Psoas muscle (tissue), 8 donors: ENCODE measurements around the gene SAMD11. TPM values are rescaled to one million over a fixed set of nuclear protein-coding genes. Genes with fewer than 3 reads are reported as not detected.

Experiments
- ATAC-seq, 4 donors: fragments of 200-7000 bp; cut with Tn5 transposase; one replicate each; pipeline ENCODE4 v1.9.1; 2020; ENCODE audit warnings: moderate library complexity in 3 of 4, mild to moderate bottlenecking in 2 of 4
- DNase-seq, 2 donors: peaks; one replicate each; pipeline ENCODE4 v3.0.0-alpha.2; 2020
- H3K27ac ChIP-seq: fragments of 200-600 bp; one replicate; pipeline ENCODE4 v1.8.0; 2022
- H3K27me3 ChIP-seq, 3 donors: fragments of 200-600 bp in 1 of 3; one replicate each; pipeline versions ENCODE4 v1.6.1 to v1.8.0; 2013 to 2022; ENCODE audit warnings: low read length in 2 of 3, mild to moderate bottlenecking in 2 of 3, moderate library complexity in 1 of 3; ENCODE audit not compliant: insufficient read depth in 3 of 3
- H3K36me3 ChIP-seq, 2 donors: fragments of 200-600 bp in 1 of 2; one replicate each; pipeline versions ENCODE4 v1.6.1 to v1.8.0; 2013 to 2022; ENCODE audit warnings: low read depth in 1 of 2, mild to moderate bottlenecking in 1 of 2, moderate library complexity in 1 of 2; ENCODE audit not compliant: insufficient read depth in 1 of 2
- H3K4me1 ChIP-seq: fragments of 200-600 bp; one replicate; pipeline ENCODE4 v1.8.0; 2022
- H3K4me3 ChIP-seq: fragments of 200-600 bp; one replicate; pipeline ENCODE4 v1.8.0; 2022; ENCODE audit warnings: mild to moderate bottlenecking
- H3K9me3 ChIP-seq: fragments of 200-600 bp; one replicate; pipeline ENCODE4 v1.8.0; 2022
- CTCF ChIP-seq: fragments of 200-600 bp; IDR thresholded peaks from one replicate; pipeline ENCODE4 v1.8.0; 2022; ENCODE audit warnings: antibody characterized with exemption
- WGBS, 3 donors: extraction: QIAGEN DNeasy Blood & Tissue Kit; methylation state at CpG; one replicate each; pipeline versions ENCODE4 v1.1.6 to v1.1.7; 2013; 5-methylcytosine and 5-hydroxymethylcytosine counted together
- intact Hi-C, 2 donors: fragments of 100-400 bp; cut with DNase I; formaldehyde crosslinking; loops; one replicate each; pipeline versions ENCODE4 v1.11.0 to v1.14.2; 2022
- polyA plus RNA-seq, 3 donors: library from polyadenylated mRNA; stranded (reverse); fragments of 200-250 nt; gene quantifications; one replicate each; pipeline ENCODE4 v1.2.3, GENCODE V29; 2013
- total RNA-seq, 4 donors: library from RNA; stranded (reverse); fragmentation: NEBNext Ultra II Directional in 2 of 4; extraction: Animal tissue kit (Norgen Biotek cat#: 25700) in 2 of 4; gene quantifications; one replicate each; pipeline versions ENCODE4 v1.2.1 to v1.2.4, GENCODE V29; 2021 to 2023
- donor health status: healthy with polysubstance abuse.
- donor health status: DM: no; HTN: no; CAD: no; lungs with moderate emphysema.
- donor health status: Bipolar disorder and iron deficiency.
- donor health status: healthy.
- donor health status: DM: yes; HTN: yes; CAD: no.
- donor health status: DM: no; HTN: no; CAD: no.
- donor health status: DM: no; HTN: no; CAD: no.
- donor health status: DM: yes; HTN: yes; CAD: no.

Gene SAMD11
- total and polyA plus RNA-seq, 7 donors, result 0.28 to 6.9 (median 1.0) TPM; not detected in 1

GRCh38 chr1:921011-921837, 2.5 kb upstream of the SAMD11 start:
- Histone ChIP-seq H3K27me3 (peaks cover 0 to 69% (median 18%) of the 10 kb centered on the region in 3 donors), H3K36me3 (no peaks in the 10 kb centered on the region), H3K4me1 (peaks cover 23% of the 10 kb centered on the region), H3K27ac (no peak overlapping the region), H3K4me3 (no peak overlapping the region), H3K9me3 (no peaks in the 10 kb centered on the region)
- intact Hi-C loops, result no loop called here
- WGBS, 3 donors, result 22 to 28% (median 25%) methylated on average over 36 to 38 of the region's 38 CpGs
- TF ChIP-seq CTCF, result peak; percentile 42
- ATAC-seq (peak; percentile 71 to 90 (median 81)), DNase-seq (peak; percentile 74 to 85)

GRCh38 chr1:923991-924655, 400 bp downstream of the SAMD11 start:
- no peak for ATAC-seq
- WGBS, 3 donors, result 0 to 1% (median 0%) methylated on average over 45 to 98 of the region's 98 CpGs
- no peak for TF ChIP-seq CTCF
- no peaks in the 10 kb centered on the region for H3K36me3 ChIP-seq
- no peak overlapping the region for H3K27ac ChIP-seq
- no peak for DNase-seq
- H3K4me1 ChIP-seq, result peaks cover 23% of the 10 kb centered on the region
- intact Hi-C loops, result no loop called here
- H3K4me3 ChIP-seq, result peak overlapping the region; percentile 61
- peaks cover 0 to 70% (median 30%) of the 10 kb centered on the region in 3 donors for H3K27me3 ChIP-seq
- no peaks in the 10 kb centered on the region for H3K9me3 ChIP-seq

GRCh38 chr1:924656-925560, 1.2 kb downstream of the SAMD11 start:
- Histone ChIP-seq H3K4me3 (peak overlapping the region; percentile 61), H3K27me3 (peaks cover 0 to 69% (median 27%) of the 10 kb centered on the region in 3 donors), H3K36me3 (no peaks in the 10 kb centered on the region), H3K27ac (no peak overlapping the region), H3K4me1 (peaks cover 23% of the 10 kb centered on the region), H3K9me3 (no peaks in the 10 kb centered on the region)
- TF ChIP-seq CTCF, result no peak
- peak in 1 of 2 donors; percentile 53 for DNase-seq
- WGBS, 3 donors, result 1% methylated on average over 64 to 118 of the region's 120 CpGs
- intact Hi-C loops, result no loop called here
- peak in 1 of 4 donors; percentile 15 for ATAC-seq

GRCh38 chr1:925561-926421, 2.1 kb downstream of the SAMD11 start:
- H3K9me3 ChIP-seq, result no peaks in the 10 kb centered on the region
- peak in 1 of 2 donors; percentile 53 for DNase-seq
- H3K36me3 ChIP-seq, result no peaks in the 10 kb centered on the region
- intact Hi-C loops, result no loop called here
- peak overlapping the region; percentile 61 for H3K4me3 ChIP-seq
- peaks cover 0 to 69% (median 27%) of the 10 kb centered on the region in 3 donors for H3K27me3 ChIP-seq
- no peak overlapping the region for H3K27ac ChIP-seq
- peaks cover 18% of the 10 kb centered on the region for H3K4me1 ChIP-seq
- WGBS, 3 donors, result 5 to 12% (median 10%) methylated on average over 46 to 65 of the region's 65 CpGs
- no peak for TF ChIP-seq CTCF
- no peak for ATAC-seq
